RWPE2 (cell line): ENCODE results near the gene ANO2.

Experiments used
- ATAC-seq: fragments of 200-7000 bp; cut with Tn5 transposase; 3 replicates; pipeline ENCODE4 v1.9.1; 2021; ENCODE audit warnings: low read depth
- DNase-seq: peaks from one replicate; pipeline ENCODE4 v3.0.0-alpha.2; 2020; ENCODE audit warnings: low spot score
- H3K27ac ChIP-seq: fragments of 450-650 bp; 2 replicates; pipeline ENCODE4 v1.5.1; 2017; ENCODE audit warnings: mild to moderate bottlenecking; ENCODE audit not compliant: poor library complexity, severe bottlenecking
- H3K27me3 ChIP-seq: fragments of 250-450 bp; sonication (Bioruptor Pico); 2 replicates; pipeline ENCODE4 v1.5.1; 2021; ENCODE audit warnings: mild to moderate bottlenecking, moderate library complexity; ENCODE audit not compliant: insufficient read depth, poor library complexity, severe bottlenecking
- H3K36me3 ChIP-seq: fragments of 250-450 bp; sonication (Bioruptor Pico); 2 replicates; pipeline ENCODE4 v1.5.1; 2020; ENCODE audit warnings: low read depth, mild to moderate bottlenecking, moderate library complexity
- H3K4me1 ChIP-seq: fragments of 250-450 bp; sonication (Bioruptor Pico); 2 replicates; pipeline ENCODE4 v1.5.1; 2021; ENCODE audit warnings: mild to moderate bottlenecking, moderate library complexity; ENCODE audit not compliant: insufficient read depth, poor library complexity, severe bottlenecking
- H3K4me3 ChIP-seq: fragments of 250-450 bp; sonication (Bioruptor Pico); 2 replicates; pipeline ENCODE4 v1.5.1; 2021; ENCODE audit warnings: mild to moderate bottlenecking, moderate library complexity; ENCODE audit not compliant: severe bottlenecking
- H3K9me3 ChIP-seq: fragments of 250-450 bp; sonication (Bioruptor Pico); 2 replicates; pipeline ENCODE4 v1.5.1; 2021; ENCODE audit warnings: mild to moderate bottlenecking, moderate library complexity; ENCODE audit not compliant: severe bottlenecking
- CTCF ChIP-seq: fragments of 450-650 bp; IDR thresholded peaks from one replicate; pipeline ENCODE4 v1.5.1; 2017; ENCODE audit warnings: mild to moderate bottlenecking, moderate library complexity; ENCODE audit not compliant: poor library complexity, severe bottlenecking

Gene ANO2

GRCh38 chr12:5913387-5913786 is 31.7 kb downstream of the ANO2 start:
- Histone ChIP-seq H3K36me3 (no peaks in the 10 kb centered on the region), H3K27me3 (peaks cover 10% of the 10 kb centered on the region), H3K9me3 (no peaks in the 10 kb centered on the region), H3K27ac (no peak overlapping the region), H3K4me1 (no peaks in the 10 kb centered on the region), H3K4me3 (no peak overlapping the region)
- no peak for TF ChIP-seq CTCF
- DNase-seq (no peak), ATAC-seq (no peak)

DNA sequence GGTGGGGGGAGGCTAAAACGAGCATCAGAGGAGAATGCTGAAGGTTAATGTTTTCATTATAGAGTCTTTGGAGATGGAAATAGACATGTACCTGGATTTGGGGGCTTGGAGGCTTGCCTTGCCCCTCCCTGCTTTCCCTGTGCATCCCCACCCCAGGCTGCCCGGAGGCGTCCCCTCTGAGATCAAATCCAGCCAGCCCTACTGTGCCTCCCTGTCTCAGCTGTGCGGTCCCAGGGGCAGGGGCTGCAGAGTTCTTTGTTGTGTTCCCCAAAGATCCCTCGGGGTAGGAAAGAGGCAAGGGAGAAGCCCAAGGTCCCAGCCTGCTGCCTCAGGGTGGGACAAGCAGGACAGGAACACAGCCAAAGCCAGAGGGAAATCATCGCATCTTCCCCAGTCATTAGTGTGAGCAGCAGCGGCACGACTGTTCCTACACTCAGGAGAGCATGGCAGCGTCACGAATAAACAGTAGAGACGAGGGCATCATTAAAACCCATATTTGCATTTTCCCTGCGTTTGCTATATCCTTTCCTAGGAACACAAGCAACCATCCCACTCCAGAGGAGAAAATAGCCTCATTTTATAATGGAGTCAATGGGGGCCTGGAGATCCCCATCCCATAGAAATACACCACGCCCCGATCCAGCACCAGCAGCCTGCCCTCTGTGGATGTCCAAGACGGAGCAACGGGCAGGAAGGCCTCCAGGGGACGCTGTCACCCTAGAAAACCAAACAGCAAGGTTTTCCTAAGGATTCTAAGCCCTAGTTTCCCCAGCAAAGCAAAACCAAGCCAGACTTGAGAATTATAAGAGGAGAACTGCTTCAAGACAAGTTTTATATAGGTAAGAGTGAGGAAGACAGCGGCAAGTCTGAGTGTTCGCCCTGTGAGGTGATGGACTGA is 32.4 kb downstream of the ANO2 start:
- Histone ChIP-seq H3K9me3 (no peaks in the 10 kb centered on the region), H3K27ac (no peak overlapping the region), H3K4me1 (no peaks in the 10 kb centered on the region), H3K4me3 (no peak overlapping the region), H3K36me3 (no peaks in the 10 kb centered on the region), H3K27me3 (peaks cover 10% of the 10 kb centered on the region)
- DNase-seq, result no peak
- TF ChIP-seq CTCF, result no peak
- no peak for ATAC-seq

DNA sequence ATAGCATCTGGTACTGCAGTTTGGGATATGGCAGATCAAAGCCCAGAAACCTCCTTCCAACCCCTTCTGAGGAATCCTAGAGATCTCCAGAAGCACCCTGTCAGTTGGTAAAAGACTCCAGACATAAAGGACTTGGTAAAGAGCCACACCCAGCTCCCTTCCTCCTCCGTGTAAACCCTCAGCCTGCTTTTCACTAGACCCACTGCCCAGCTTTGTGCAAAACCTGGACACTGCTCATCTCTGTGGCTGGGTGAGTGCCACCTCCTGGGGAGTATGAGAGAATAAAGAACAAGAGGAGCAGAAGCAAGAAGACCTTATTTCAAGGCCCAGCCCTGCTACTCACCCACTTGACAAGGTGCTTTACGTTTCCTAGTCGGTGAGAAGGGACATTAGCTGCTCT is 33.0 kb downstream of the ANO2 start:
- H3K4me3 ChIP-seq, result no peak overlapping the region
- DNase-seq, result no peak
- H3K4me1 ChIP-seq, result no peaks in the 10 kb centered on the region
- H3K9me3 ChIP-seq, result no peaks in the 10 kb centered on the region
- no peaks in the 10 kb centered on the region for H3K36me3 ChIP-seq
- no peak for ATAC-seq
- H3K27ac ChIP-seq, result no peak overlapping the region
- H3K27me3 ChIP-seq, result peaks cover 14% of the 10 kb centered on the region
- TF ChIP-seq CTCF, result no peak

- H3K27me3 ChIP-seq, result peaks cover 14% of the 10 kb centered on the region
- TF ChIP-seq CTCF, result no peak
- ATAC-seq (no peak), DNase-seq (no peak)
- H3K27ac ChIP-seq, result no peak overlapping the region
- H3K4me3 ChIP-seq, result no peak overlapping the region
- H3K4me1 ChIP-seq, result no peaks in the 10 kb centered on the region
- H3K36me3 ChIP-seq, result no peaks in the 10 kb centered on the region
- no peaks in the 10 kb centered on the region for H3K9me3 ChIP-seq
Measured at GRCh38 chr12:5910790-5911548, 34.1 kb downstream of the ANO2 start.
